H9 (cell line): Measurements from ENCODE around the gene CNTN2. TPM values are rescaled to one million over a fixed set of nuclear protein-coding genes. Genes with fewer than 3 reads are reported as not detected.

Experiments
- DNase-seq: peaks from one replicate; pipeline ENCODE4 v3.0.0-alpha.2; 2017
- H2AFZ ChIP-seq: one replicate; pipeline ENCODE4 v1.6.1; 2013; ENCODE audit warnings: mild to moderate bottlenecking, low read length, control low read depth, moderate library complexity
- H2AK5ac ChIP-seq: 2 replicates; pipeline ENCODE4 v1.6.1; 2013; ENCODE audit warnings: low read length, control low read depth, mixed read lengths; ENCODE audit not compliant: insufficient read length
- H2BK120ac ChIP-seq: one replicate; pipeline ENCODE4 v1.6.1; 2013; ENCODE audit warnings: low read depth, mild to moderate bottlenecking, low read length, control low read depth, inconsistent platforms; ENCODE audit not compliant: poor library complexity, severe bottlenecking
- H2BK12ac ChIP-seq: 2 replicates; pipeline ENCODE4 v1.6.1; 2013; ENCODE audit warnings: low read length, control low read depth, mixed read lengths, low read depth; ENCODE audit not compliant: insufficient read length
- H2BK15ac ChIP-seq: 2 replicates; pipeline ENCODE4 v1.6.1; 2013; ENCODE audit warnings: low read depth, low read length, control low read depth
- H2BK20ac ChIP-seq: one replicate; pipeline ENCODE4 v1.6.1; 2013; ENCODE audit warnings: low read depth, mild to moderate bottlenecking, low read length, control low read depth, inconsistent platforms; ENCODE audit not compliant: poor library complexity, severe bottlenecking
- H2BK5ac ChIP-seq: 2 replicates; pipeline ENCODE4 v1.6.1; 2013; ENCODE audit warnings: low read length, control low read depth, mixed read lengths; ENCODE audit not compliant: insufficient read length
- H3K14ac ChIP-seq: 2 replicates; pipeline ENCODE4 v1.6.1; 2013; ENCODE audit warnings: low read length, control low read depth; ENCODE audit not compliant: insufficient read depth
- H3K18ac ChIP-seq: 2 replicates; pipeline ENCODE4 v1.6.1; 2013; ENCODE audit warnings: low read depth, mild to moderate bottlenecking, mixed read lengths, low read length, control low read depth; ENCODE audit not compliant: insufficient read length
- H3K23ac ChIP-seq: 2 replicates; pipeline ENCODE4 v1.6.1; 2013; ENCODE audit warnings: low read length, control low read depth, mixed read lengths, low read depth; ENCODE audit not compliant: insufficient read length
- H3K23me2 ChIP-seq: 2 replicates; pipeline ENCODE4 v1.6.1; 2013; ENCODE audit warnings: low read depth, mild to moderate bottlenecking, mixed read lengths, low read length, control low read depth; ENCODE audit not compliant: insufficient read length, poor library complexity, severe bottlenecking
- H3K27ac ChIP-seq: 2 replicates; pipeline ENCODE4 v1.5.1; 2013; ENCODE audit warnings: low read length, control low read depth, mixed read lengths, low read depth; ENCODE audit not compliant: insufficient read length
- H3K27me3 ChIP-seq: 2 replicates; pipeline ENCODE4 v1.6.1; 2013; ENCODE audit warnings: low read length, control low read depth, inconsistent platforms; ENCODE audit not compliant: insufficient read depth
- H3K4ac ChIP-seq: 2 replicates; pipeline ENCODE4 v1.6.1; 2013; ENCODE audit warnings: low read depth, mild to moderate bottlenecking, control low read depth, inconsistent platforms, low read length, moderate library complexity
- H3K4me1 ChIP-seq: 2 replicates; pipeline ENCODE4 v1.6.1; 2013; ENCODE audit warnings: low read length, control low read depth, inconsistent platforms; ENCODE audit not compliant: insufficient read depth
- H3K4me2 ChIP-seq: 2 replicates; pipeline ENCODE4 v1.6.1; 2013; ENCODE audit warnings: low read length, control low read depth, mixed read lengths; ENCODE audit not compliant: insufficient read length, insufficient read depth
- H3K56ac ChIP-seq: 2 replicates; pipeline ENCODE4 v1.6.1; 2013; ENCODE audit warnings: low read depth, mild to moderate bottlenecking, mixed read lengths, low read length, control low read depth; ENCODE audit not compliant: insufficient read length
- H3K79me1 ChIP-seq: 2 replicates; pipeline ENCODE4 v1.6.1; 2013; ENCODE audit warnings: low read depth, mild to moderate bottlenecking, moderate library complexity, low read length, control low read depth, inconsistent platforms; ENCODE audit not compliant: insufficient read depth, poor library complexity, severe bottlenecking
- H3K79me2 ChIP-seq: 2 replicates; pipeline ENCODE4 v1.6.1; 2013; ENCODE audit warnings: low read length, control low read depth, inconsistent platforms; ENCODE audit not compliant: insufficient read depth
- H3K9ac ChIP-seq: 2 replicates; pipeline ENCODE4 v1.6.1; 2013; ENCODE audit warnings: low read length, control low read depth, mixed read lengths; ENCODE audit not compliant: insufficient read length; ENCODE audit errors: extremely low read depth
- H3K9me3 ChIP-seq: one replicate; pipeline ENCODE4 v1.6.1; 2013; ENCODE audit warnings: low read depth, low read length, inconsistent platforms; ENCODE audit not compliant: control insufficient read depth
- H3T11ph ChIP-seq: one replicate; pipeline ENCODE4 v1.6.1; 2013; ENCODE audit warnings: mild to moderate bottlenecking, low read length, control low read depth, inconsistent platforms
- H4K20me1 ChIP-seq: one replicate; pipeline ENCODE4 v1.6.1; 2013; ENCODE audit not compliant: control insufficient read depth, insufficient read length, insufficient read depth
- H4K5ac ChIP-seq: 2 replicates; pipeline ENCODE4 v1.6.1; 2013; ENCODE audit warnings: low read depth, mild to moderate bottlenecking, mixed read lengths, low read length, control low read depth; ENCODE audit not compliant: insufficient read length
- H4K8ac ChIP-seq: replicated peaks from 2 replicates; pipeline ENCODE4 v1.6.1; 2013; ENCODE audit warnings: low read length, control low read depth, mixed read lengths, low read depth; ENCODE audit not compliant: insufficient read length
- H4K91ac ChIP-seq: 2 replicates; pipeline ENCODE4 v1.6.1; 2013; ENCODE audit warnings: low read depth, mild to moderate bottlenecking, moderate library complexity, mixed read lengths, low read length, control low read depth; ENCODE audit not compliant: insufficient read length
- H3K27ac Mint-ChIP-seq, 3 experiments: 2 replicates in 2 of 3; 3 replicates in 1 of 3; pipeline ENCODE4 v1.8.0; 2020 to 2021; ENCODE audit warnings: mixed read lengths in 3 of 3, mild to moderate bottlenecking in 1 of 3, moderate library complexity in 1 of 3
- H3K27me3 Mint-ChIP-seq: 2 replicates; pipeline ENCODE4 v1.8.0; 2021; ENCODE audit warnings: low read depth, mild to moderate bottlenecking, moderate library complexity, mixed read lengths
- H3K36me3 Mint-ChIP-seq, 3 experiments: 2 replicates in 2 of 3; 3 replicates in 1 of 3; pipeline ENCODE4 v1.8.0; 2020 to 2021; ENCODE audit warnings: low read depth in 3 of 3, mixed read lengths in 3 of 3; ENCODE audit not compliant: insufficient read depth in 1 of 3
- H3K4me1 Mint-ChIP-seq, 2 experiments: 2 replicates each; pipeline ENCODE4 v1.8.0; 2020; ENCODE audit warnings: mixed read lengths in 2 of 2
- H3K4me3 Mint-ChIP-seq, 2 experiments: 2 replicates in 1 of 2; 3 replicates in 1 of 2; pipeline ENCODE4 v1.8.0; 2020 to 2021; ENCODE audit warnings: mild to moderate bottlenecking in 2 of 2, mixed read lengths in 2 of 2, moderate library complexity in 1 of 2
- H3K9me3 Mint-ChIP-seq, 2 experiments: 2 replicates in 1 of 2; 3 replicates in 1 of 2; pipeline ENCODE4 v1.8.0; 2020; ENCODE audit warnings: mild to moderate bottlenecking in 2 of 2, mixed read lengths in 2 of 2, moderate library complexity in 1 of 2
- WGBS: extraction: QIAGEN DNeasy Blood & Tissue Kit; methylation state at CpG from one replicate; pipeline ENCODE4 v1.1.7; 2013; ENCODE audit warnings: missing lambda C conversion rate, low lambda C conversion rate, mixed read lengths; ENCODE audit not compliant: insufficient read length; ENCODE audit errors: extremely low coverage; 5-methylcytosine and 5-hydroxymethylcytosine counted together
- total RNA-seq: library from RNA; stranded (reverse); gene quantifications from 2 replicates; pipeline ENCODE4 v1.2.1, GENCODE V29; 2021
- TF ChIP-seq, protein P1 (sequence below): fragments of 200-600 bp; sonication (generic); conservative IDR thresholded peaks from 3 replicates; pipeline ENCODE4 v1.8.0; 2021; ENCODE audit warnings: antibody characterized with exemption, mild to moderate bottlenecking

CNTN2 gene
- total RNA-seq, 1 experiment from 2014 or later: 0.42 TPM

DNA sequence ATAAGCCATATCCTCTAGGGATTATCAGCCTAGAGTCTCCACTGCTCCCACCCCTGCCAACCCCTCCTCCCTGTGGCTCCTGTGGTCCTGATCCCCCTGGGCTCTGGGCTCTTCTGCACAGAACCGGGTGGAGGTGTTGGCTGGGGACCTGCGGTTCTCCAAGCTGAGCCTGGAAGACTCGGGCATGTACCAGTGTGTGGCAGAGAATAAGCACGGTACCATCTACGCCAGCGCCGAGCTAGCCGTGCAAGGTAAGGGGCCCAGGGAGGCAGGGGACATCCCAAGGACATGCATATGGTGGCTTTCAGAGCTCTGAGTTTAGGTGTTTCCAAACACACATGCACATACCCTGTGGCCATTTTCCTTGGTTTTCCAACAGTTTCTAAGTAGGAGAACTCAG lies 19.3 kb downstream of the CNTN2 start:
- Histone ChIP-seq H2BK120ac (no peak overlapping the region), H3K79me2 (no peaks in the 10 kb centered on the region), H2AK5ac (no peak overlapping the region), H2BK15ac (no peak overlapping the region), H3K79me1 (no peaks in the 10 kb centered on the region), H3K23me2 (peaks cover 3% of the 10 kb centered on the region), H3K56ac (no peak overlapping the region), H3K27ac (no peak overlapping the region), H3K4me1 (no peaks in the 10 kb centered on the region), H4K20me1 (no peaks in the 10 kb centered on the region), H2AFZ (no peak overlapping the region), H3K27me3 (no peaks in the 10 kb centered on the region), H4K8ac (no peak overlapping the region), H3K4ac (no peak overlapping the region), H3K14ac (no peak overlapping the region), H3K9me3 (no peaks in the 10 kb centered on the region), H3K4me2 (no peak overlapping the region), H4K5ac (no peak overlapping the region), H3K23ac (no peak overlapping the region), H3T11ph (no peak overlapping the region), H2BK12ac (no peak overlapping the region), H2BK5ac (no peak overlapping the region), H3K18ac (no peak overlapping the region), H4K91ac (no peak overlapping the region), H2BK20ac (no peak overlapping the region), H3K9ac (no peak overlapping the region)
- no peak for DNase-seq
- no peaks in the 10 kb centered on the region for H3K36me3 Mint-ChIP-seq
- peaks cover 4% of the 10 kb centered on the region in 2 experiments for H3K4me1 Mint-ChIP-seq
- TF ChIP-seq, protein P1, sequence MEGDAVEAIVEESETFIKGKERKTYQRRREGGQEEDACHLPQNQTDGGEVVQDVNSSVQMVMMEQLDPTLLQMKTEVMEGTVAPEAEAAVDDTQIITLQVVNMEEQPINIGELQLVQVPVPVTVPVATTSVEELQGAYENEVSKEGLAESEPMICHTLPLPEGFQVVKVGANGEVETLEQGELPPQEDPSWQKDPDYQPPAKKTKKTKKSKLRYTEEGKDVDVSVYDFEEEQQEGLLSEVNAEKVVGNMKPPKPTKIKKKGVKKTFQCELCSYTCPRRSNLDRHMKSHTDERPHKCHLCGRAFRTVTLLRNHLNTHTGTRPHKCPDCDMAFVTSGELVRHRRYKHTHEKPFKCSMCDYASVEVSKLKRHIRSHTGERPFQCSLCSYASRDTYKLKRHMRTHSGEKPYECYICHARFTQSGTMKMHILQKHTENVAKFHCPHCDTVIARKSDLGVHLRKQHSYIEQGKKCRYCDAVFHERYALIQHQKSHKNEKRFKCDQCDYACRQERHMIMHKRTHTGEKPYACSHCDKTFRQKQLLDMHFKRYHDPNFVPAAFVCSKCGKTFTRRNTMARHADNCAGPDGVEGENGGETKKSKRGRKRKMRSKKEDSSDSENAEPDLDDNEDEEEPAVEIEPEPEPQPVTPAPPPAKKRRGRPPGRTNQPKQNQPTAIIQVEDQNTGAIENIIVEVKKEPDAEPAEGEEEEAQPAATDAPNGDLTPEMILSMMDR: no peak
- 0 out of 7 replicates have a peak overlapping the region, but pooled peaks of 1 of the 3 experiments have one; percentile 27 for H3K27ac Mint-ChIP-seq
- no CpG with 5 or more reads among the region's 8 CpGs for WGBS
- no peak overlapping the region for H3K4me3 Mint-ChIP-seq
- H3K27me3 Mint-ChIP-seq: peaks cover 3% of the 10 kb centered on the region; the same call in 1 of the 2 replicates
- no peaks in the 10 kb centered on the region for H3K9me3 Mint-ChIP-seq
